Upper lobe of left lung (tissue), 4 donors: ENCODE data around the gene COL4A5.

Experiments
- CTCF ChIP-seq, 6 experiments: fragments of 450-650 bp in 4 of 6; fragments of 200-600 bp in 2 of 6; sonication (generic) in 2 of 6; IDR thresholded peaks; one replicate each; pipeline ENCODE4 v1.5.1; 2016 to 2019; ENCODE audit warnings: antibody characterized with exemption in 6 of 6
- EP300 ChIP-seq, 4 donors: sonication (generic); formaldehyde crosslinking; IDR thresholded peaks; one replicate each; pipeline ENCODE4 v1.5.1; 2017; ENCODE audit warnings: antibody characterized with exemption in 4 of 4, control low read depth in 2 of 4
- POLR2A ChIP-seq, 4 donors: fragments of 450-650 bp; IDR thresholded peaks; one replicate each; pipeline ENCODE4 v1.5.1; 2016 to 2017; ENCODE audit warnings: antibody characterized with exemption in 4 of 4, mild to moderate bottlenecking in 2 of 4
- POLR2AphosphoS5 ChIP-seq, 2 donors: sonication (generic); formaldehyde crosslinking; IDR thresholded peaks; one replicate each; pipeline ENCODE4 v1.5.1; 2017; ENCODE audit warnings: antibody characterized with exemption in 2 of 2

GRCh38 chrX:108464604-108465003 is 25.0 kb downstream of the COL4A5 start:
- no peak for TF ChIP-seq CTCF (IDR thresholded peaks at IDR 0.05)
- no peak for TF ChIP-seq POLR2AphosphoS5 (IDR thresholded peaks at IDR 0.05)
- TF ChIP-seq EP300 (IDR thresholded peaks at IDR 0.05), result no peak
- no peak for TF ChIP-seq POLR2A (IDR thresholded peaks at IDR 0.05)
